Raji (cell line): ENCODE results near the gene HDAC9.

Experiments
- POLR2A ChIP-seq: IDR thresholded peaks from 2 replicates; pipeline ENCODE4 v1.6.1; 2011; ENCODE audit warnings: low read depth, low read length, control low read depth; ENCODE audit not compliant: insufficient read depth

The HDAC9 gene

DNA sequence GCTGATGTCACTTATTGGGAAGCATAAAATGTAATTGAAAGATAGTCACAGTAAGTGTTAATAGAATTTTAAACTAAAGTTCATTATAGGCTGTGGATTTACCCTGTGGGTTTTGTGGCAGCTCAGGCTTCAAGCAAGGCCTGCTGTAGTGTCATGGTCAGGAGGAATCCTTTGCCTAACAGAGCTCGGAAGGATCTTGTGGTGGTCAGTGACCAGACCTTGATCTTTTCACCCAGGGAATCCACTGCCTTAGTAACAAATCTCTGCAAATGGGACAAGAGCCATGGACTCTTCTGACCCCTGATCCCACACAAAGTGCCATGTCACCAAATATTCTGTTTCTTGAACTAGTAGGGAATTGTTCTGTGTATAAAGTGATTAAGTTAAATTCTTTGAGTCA lies 20.6 kb upstream of the HDAC9 start:
- TF ChIP-seq POLR2A = no peak

- TF ChIP-seq POLR2A = no peak
Measured at GRCh38 chr7:18475488-18475887, 20.1 kb upstream of the HDAC9 start.

DNA sequence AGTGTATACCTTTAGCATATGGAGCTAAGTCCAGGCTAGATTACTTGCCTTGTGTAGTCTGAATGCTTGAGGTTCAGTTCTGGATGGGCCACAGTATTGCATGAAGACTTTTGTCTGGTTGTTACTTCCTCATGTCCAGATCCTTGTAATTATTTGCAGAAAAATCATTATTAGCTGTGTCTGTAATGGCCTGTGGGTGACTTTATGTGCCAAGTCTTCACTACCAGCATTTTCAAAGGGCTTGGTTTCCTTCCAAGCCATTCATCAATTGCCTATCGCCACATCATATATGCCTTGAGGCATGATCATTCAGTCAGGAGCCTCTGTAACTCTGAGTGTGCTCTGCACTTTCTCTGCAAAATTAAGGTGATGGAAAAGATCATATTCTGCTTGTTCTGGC lies 13.8 kb upstream of the HDAC9 start:
- no peak for TF ChIP-seq POLR2A

GRCh38 chr7:18488049-18488448 lies 7.5 kb upstream of the HDAC9 start:
- no peak for TF ChIP-seq POLR2A

GRCh38 chr7:18489624-18490023 lies 5.9 kb upstream of the HDAC9 start:
- TF ChIP-seq POLR2A = no peak

DNA sequence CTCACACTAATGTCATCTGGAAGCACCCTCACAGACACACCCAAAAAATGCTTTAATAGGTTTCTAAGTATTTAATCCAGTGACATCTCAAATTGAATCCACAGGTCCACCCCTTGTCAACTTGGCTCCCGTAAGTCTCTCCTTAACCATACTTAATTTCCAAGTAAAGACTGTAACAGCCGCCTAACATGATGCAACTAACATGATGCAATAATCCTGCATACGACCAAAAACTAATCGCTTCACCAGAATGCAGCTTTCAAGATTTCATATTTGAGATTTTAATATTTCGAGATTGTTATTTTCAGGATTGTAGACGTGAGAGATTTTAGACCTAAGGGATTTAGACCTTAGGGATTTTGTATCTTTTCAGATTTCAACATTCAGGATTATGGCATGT lies 3.7 kb upstream of the HDAC9 start:
- TF ChIP-seq POLR2A = no peak

DNA sequence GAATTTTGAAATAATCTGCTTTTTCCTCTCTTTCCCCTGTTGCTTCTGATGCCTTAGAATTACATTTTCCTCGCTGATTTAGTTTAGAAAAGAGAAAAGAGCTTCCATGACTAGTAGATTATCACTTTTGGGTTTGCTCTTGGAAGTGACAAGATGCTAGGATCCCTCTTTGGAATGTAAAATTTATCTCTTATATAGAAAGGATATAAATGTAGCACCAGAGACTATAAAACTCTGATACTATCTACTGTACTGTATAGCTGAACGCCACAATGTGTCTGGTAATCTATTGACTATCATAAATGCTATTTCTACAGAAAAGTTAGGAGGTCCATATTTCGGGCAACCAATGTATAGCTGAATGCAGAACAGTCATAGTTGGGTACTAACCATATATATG lies 1.1 kb upstream of the HDAC9 start:
- no peak for TF ChIP-seq POLR2A

DNA sequence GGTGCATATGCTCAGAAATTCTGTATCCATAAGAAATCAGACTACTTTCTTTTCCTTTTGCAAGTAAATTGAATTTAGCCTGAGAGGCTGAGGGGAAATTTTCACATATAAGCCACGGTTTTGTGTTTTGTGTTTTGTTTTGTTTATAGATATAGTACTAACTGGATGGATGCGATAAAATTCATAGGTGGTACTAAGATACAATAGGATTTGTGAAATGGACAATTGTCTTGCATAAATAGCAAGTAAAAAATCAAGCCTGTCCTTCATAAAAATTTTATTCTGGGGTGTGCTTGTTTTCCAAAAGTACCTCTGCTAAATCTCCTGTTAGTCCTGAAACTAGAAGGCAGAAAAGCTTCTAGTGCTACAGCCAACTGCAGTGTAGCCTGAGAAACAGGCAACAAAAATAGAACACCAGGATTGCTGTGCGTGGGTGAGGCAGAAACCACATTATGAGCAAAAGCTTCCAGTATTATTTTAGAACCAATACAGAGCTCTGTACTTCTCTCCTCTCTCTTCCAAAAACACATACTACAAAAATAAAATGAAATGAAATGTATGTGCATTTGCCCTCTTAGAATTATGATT lies 634 bp upstream of the HDAC9 start:
- TF ChIP-seq POLR2A = no peak

- TF ChIP-seq POLR2A = no peak
Measured at GRCh38 chr7:18496341-18496700, 772 bp downstream of the HDAC9 start.

DNA sequence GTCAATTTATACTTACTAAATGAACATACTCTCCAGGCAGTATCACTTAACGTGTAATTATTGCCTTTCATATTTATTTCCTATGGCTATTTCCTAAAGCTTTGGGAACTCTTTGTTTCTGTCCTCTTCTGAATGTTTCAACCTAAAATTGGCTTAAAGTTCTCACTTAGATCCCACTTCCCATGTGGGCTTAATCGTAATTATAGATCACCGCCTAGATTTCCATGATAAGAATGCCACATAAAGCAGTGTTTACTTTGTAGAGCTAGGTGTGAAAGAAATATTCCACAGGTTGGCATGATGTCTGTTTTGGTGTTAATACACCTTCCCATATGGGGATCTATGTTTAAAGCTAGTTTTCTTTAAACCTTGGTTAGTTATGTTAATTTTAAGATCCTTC lies 1.5 kb downstream of the HDAC9 start:
- TF ChIP-seq POLR2A = no peak

- no peak for TF ChIP-seq POLR2A
Measured at GRCh38 chr7:18497800-18498199, 2.3 kb downstream of the HDAC9 start.

GRCh38 chr7:18498341-18498740 lies 2.8 kb downstream of the HDAC9 start:
- TF ChIP-seq POLR2A = no peak

GRCh38 chr7:18499407-18500177 lies 4.0 kb downstream of the HDAC9 start:
- TF ChIP-seq POLR2A = no peak

GRCh38 chr7:18503126-18503866 lies 7.7 kb downstream of the HDAC9 start:
- TF ChIP-seq POLR2A = no peak

GRCh38 chr7:18504965-18505364 lies 9.4 kb downstream of the HDAC9 start:
- no peak for TF ChIP-seq POLR2A

- no peak for TF ChIP-seq POLR2A
Measured at GRCh38 chr7:18505870-18506460, 10.4 kb downstream of the HDAC9 start.
